ENCODE measurements around the gene TAOK2.
"Not testable (repeated sequence)": the region's sequence is repeated elsewhere in the genome, so short reads cannot be mapped to it uniquely, and the experiment has no call there.

TAOK2 gene

GRCh38 chr16:30004811-30005242, 31.2 kb downstream of the TAOK2 start:
- DNase-seq, result no peak

GRCh38 chr16:30005341-30006094, 31.9 kb downstream of the TAOK2 start:
- DNase-seq, result peak; percentile 21

- no peak for DNase-seq
Measured at GRCh38 chr16:30006095-30006473, 32.4 kb downstream of the TAOK2 start.

GRCh38 chr16:30006659-30007377, 33.1 kb downstream of the TAOK2 start:
- DNase-seq, result no peak

GRCh38 chr16:30007378-30007895, 33.8 kb downstream of the TAOK2 start:
- DNase-seq, result no peak

- no peak for DNase-seq
Measured at GRCh38 chr16:30009085-30009862, 35.6 kb downstream of the TAOK2 start.

GRCh38 chr16:30009990-30010843, 36.5 kb downstream of the TAOK2 start:
- no peak for DNase-seq

GRCh38 chr16:30010844-30011713, 37.4 kb downstream of the TAOK2 start, which contains the start of gene DOC2A:
Gene DOC2A (minus strand): TSS chr16:30011027. CDS start chr16:30010222, 805 bp downstream.
- no peak for DNase-seq

- DNase-seq, result no peak
Measured at GRCh38 chr16:30011714-30012504, 38.2 kb downstream of the TAOK2 start.

- not testable (repeated sequence) for DNase-seq
Measured at GRCh38 chr16:30012598-30012997, 38.9 kb downstream of the TAOK2 start.

GRCh38 chr16:30015450-30015849, 41.8 kb downstream of the TAOK2 start:
- not testable (repeated sequence) for DNase-seq

- DNase-seq, result no peak
Measured at GRCh38 chr16:30016555-30017276, 43.0 kb downstream of the TAOK2 start.

- DNase-seq, result no peak
Measured at GRCh38 chr16:30017277-30017656, 43.6 kb downstream of the TAOK2 start.

- not testable (repeated sequence) for DNase-seq
Measured at GRCh38 chr16:30017937-30018336, 44.3 kb downstream of the TAOK2 start.

GRCh38 chr16:30018731-30019158, 45.1 kb downstream of the TAOK2 start:
- no peak for DNase-seq

GRCh38 chr16:30022887-30023286, 49.2 kb downstream of the TAOK2 start, which contains the start of gene C16orf92:
Gene C16orf92 (plus strand): TSS chr16:30023198. CDS start chr16:30023341, 143 bp downstream.
- DNase-seq, result no peak

- no peak for DNase-seq
Measured at GRCh38 chr16:30023586-30023985, 49.9 kb downstream of the TAOK2 start.

GRCh38 chr16:30024451-30024850, 50.8 kb downstream of the TAOK2 start:
- no peak for DNase-seq

GRCh38 chr16:30025156-30025555, 51.5 kb downstream of the TAOK2 start:
- DNase-seq, result no peak
